Measurements from ENCODE around the gene CAPN10.

The CAPN10 gene

GRCh38 chr2:240566203-240567136 lies 20.1 kb upstream of the CAPN10 start:
- Histone ChIP-seq H3K27ac (0 out of 2 replicates have a peak overlapping the region, but pooled peaks have one; percentile 37), H3K9me3 (ENCODE audit: low read depth, low read length) (no peaks in the 10 kb centered on the region), H3K36me3 (ENCODE audit: insufficient read depth, low read length) (no peaks in the 10 kb centered on the region), H3K4me3 (peak overlapping the region; percentile 91), H3K9ac (ENCODE audit: insufficient read length) (peak overlapping the region; percentile 63)
- no peak for DNase-seq (ENCODE audit: low read depth, low spot score)
- TF ChIP-seq EZH2 (IDR thresholded peaks at IDR 0.05), result no peak
- peak; percentile 74 for TF ChIP-seq POLR2AphosphoS5 (IDR thresholded peaks at IDR 0.05; ENCODE audit: borderline replicate concordance, low read depth, low read length)

- Histone ChIP-seq H3K27ac (no peak overlapping the region), H3K36me3 (ENCODE audit: insufficient read depth, low read length) (no peaks in the 10 kb centered on the region), H3K9ac (ENCODE audit: insufficient read length) (peak overlapping the region; percentile 77), H3K9me3 (ENCODE audit: low read depth, low read length) (no peaks in the 10 kb centered on the region), H3K4me3 (peak overlapping the region; percentile 91)
- TF ChIP-seq EZH2 (IDR thresholded peaks at IDR 0.05) (no peak), POLR2AphosphoS5 (IDR thresholded peaks at IDR 0.05; ENCODE audit: borderline replicate concordance, low read depth, low read length) (no peak), FOXP2 (optimal IDR thresholded peaks at IDR 0.05; ENCODE audit: control extremely low read depth, extremely low read length, insufficient read depth) (no peak)
- no peak for DNase-seq (ENCODE audit: low read depth, low spot score)
These were observed 19.2 kb upstream of the CAPN10 start for GRCh38 chr2:240567137-240567871.

DNA sequence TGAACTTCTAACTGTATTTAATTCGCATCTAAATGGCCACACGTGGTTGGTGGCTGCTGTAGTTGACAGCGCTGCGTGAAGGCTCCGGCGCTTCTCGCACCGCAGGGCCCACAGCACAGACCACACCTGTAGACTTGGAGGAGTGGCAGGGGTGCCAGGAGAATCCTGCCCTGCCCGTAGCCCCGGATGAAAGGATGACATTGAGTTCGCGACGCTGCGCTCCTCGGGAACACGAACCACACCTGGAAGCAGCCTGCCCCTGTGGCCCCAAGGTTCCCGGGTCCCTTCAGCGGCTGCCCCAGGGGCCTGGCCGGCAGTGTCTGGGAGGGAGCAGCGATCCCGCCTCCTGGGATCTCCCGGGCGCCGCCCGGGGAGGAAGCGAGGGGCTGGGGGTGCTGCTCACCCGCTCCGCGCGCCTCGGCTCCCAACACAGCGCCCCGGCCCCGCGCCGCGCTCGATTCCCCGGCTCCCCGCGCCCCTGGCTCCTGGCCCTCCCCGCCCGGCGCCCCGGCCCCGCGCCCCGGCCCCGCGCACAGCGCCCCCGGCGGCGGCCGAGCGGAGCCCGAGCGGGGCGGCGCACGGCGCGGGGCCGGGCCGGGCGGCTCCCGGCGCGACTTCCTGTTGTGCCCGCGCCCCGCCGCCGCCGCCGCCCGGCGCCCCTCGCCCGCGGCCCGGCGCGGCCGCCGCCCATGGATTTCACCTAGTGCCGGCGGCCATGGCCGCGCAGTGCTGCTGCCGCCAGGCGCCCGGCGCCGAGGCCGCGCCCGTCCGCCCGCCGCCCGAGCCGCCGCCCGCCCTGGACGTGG lies 18.5 kb upstream of the CAPN10 start, which contains the start of gene RNPEPL1:
TSS of gene RNPEPL1 (plus strand) at position 613 of the 806 bp plus-strand sequence. CDS start at position 716, 103 bp downstream.
- no peak within 1 kb of the TSS for H3K27ac ChIP-seq
- no peaks in the 10 kb centered on the region for H3K36me3 ChIP-seq (ENCODE audit: insufficient read depth, low read length)
- peak within 1 kb of the TSS; percentile 77 for H3K9ac ChIP-seq (ENCODE audit: insufficient read length)
- H3K9me3 ChIP-seq (ENCODE audit: low read depth, low read length), result no peaks in the 10 kb centered on the region
- H3K4me3 ChIP-seq, result peak within 1 kb of the TSS; percentile 91
- TF ChIP-seq EZH2 (IDR thresholded peaks at IDR 0.05), result no peak
- no peak for TF ChIP-seq FOXP2 (optimal IDR thresholded peaks at IDR 0.05; ENCODE audit: control extremely low read depth, extremely low read length, insufficient read depth)
- no peak for TF ChIP-seq POLR2AphosphoS5 (IDR thresholded peaks at IDR 0.05; ENCODE audit: borderline replicate concordance, low read depth, low read length)
- DNase-seq (ENCODE audit: low read depth, low spot score), result no peak

DNA sequence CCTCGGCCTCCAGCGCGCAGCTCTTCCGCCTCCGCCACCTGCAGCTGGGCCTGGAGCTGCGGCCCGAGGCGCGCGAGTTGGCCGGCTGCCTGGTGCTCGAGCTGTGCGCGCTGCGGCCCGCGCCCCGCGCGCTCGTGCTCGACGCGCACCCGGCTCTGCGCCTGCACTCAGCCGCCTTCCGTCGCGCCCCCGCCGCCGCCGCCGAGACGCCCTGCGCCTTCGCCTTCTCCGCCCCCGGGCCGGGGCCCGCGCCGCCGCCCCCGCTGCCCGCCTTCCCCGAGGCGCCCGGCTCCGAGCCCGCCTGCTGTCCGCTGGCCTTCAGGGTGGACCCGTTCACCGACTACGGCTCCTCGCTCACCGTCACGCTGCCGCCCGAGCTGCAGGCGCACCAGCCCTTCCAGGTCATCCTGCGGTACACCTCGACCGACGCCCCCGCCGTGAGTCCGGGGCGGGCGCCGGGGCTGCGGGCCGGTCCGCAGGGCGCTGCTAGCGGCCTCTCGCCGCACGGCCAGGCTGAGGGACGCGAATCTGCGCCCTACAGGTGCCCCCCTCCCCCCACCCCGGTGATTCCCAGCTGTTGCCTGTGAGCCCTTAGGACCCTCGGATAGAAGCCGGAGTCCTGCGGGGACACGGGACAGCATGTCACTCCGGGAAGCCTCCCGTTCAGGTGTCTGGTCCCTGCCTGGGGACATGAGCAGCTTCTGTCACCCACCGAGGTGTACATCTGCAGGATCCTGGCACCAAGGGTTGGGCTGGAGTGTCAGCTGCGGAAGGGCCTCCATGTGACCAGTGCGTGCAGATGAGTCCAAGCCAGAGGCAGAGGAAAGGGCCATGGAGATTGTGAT lies 17.6 kb upstream of the CAPN10 start:
- H3K36me3 ChIP-seq (ENCODE audit: insufficient read depth, low read length), result no peaks in the 10 kb centered on the region
- peak overlapping the region; percentile 69 for H3K9ac ChIP-seq (ENCODE audit: insufficient read length)
- no peak for DNase-seq (ENCODE audit: low read depth, low spot score)
- H3K4me3 ChIP-seq, result peak overlapping the region; percentile 82
- H3K9me3 ChIP-seq (ENCODE audit: low read depth, low read length), result no peaks in the 10 kb centered on the region
- no peak for TF ChIP-seq EZH2 (IDR thresholded peaks at IDR 0.05)
- no peak for TF ChIP-seq FOXP2 (optimal IDR thresholded peaks at IDR 0.05; ENCODE audit: control extremely low read depth, extremely low read length, insufficient read depth)
- no peak for TF ChIP-seq POLR2AphosphoS5 (IDR thresholded peaks at IDR 0.05; ENCODE audit: borderline replicate concordance, low read depth, low read length)
- H3K27ac ChIP-seq, result no peak overlapping the region

DNA sequence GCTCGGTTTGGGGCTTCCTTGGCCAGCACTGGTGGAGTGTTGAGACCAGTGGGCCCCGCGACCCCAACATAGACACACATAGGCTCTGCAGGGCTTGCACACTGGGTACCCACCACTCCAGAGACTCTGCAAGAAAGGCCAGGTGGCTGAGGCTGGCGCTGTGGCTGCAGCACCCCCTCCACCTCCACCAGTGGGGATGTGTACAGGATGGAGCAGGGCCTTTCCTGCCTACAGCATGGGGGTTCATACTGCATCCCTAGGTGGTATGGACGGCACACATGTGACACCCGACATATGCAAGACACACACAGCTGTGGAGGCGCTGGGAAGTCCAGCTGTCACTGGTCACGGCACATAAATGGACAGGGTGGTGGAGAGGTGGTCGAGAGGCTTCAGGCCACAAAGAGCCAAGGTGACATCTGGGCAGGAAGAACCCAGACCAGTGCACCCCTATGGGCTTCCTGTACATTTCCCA lies 17.0 kb upstream of the CAPN10 start:
- H3K27ac ChIP-seq, result no peak overlapping the region
- DNase-seq (ENCODE audit: low read depth, low spot score), result no peak
- no peak for TF ChIP-seq EZH2 (IDR thresholded peaks at IDR 0.05)
- TF ChIP-seq FOXP2 (optimal IDR thresholded peaks at IDR 0.05; ENCODE audit: control extremely low read depth, extremely low read length, insufficient read depth), result no peak
- TF ChIP-seq POLR2AphosphoS5 (IDR thresholded peaks at IDR 0.05; ENCODE audit: borderline replicate concordance, low read depth, low read length), result no peak

GRCh38 chr2:240569998-240570530 lies 16.5 kb upstream of the CAPN10 start:
- Histone ChIP-seq H3K4me3 (no peak overlapping the region), H3K9ac (ENCODE audit: insufficient read length) (no peak overlapping the region), H3K36me3 (ENCODE audit: insufficient read depth, low read length) (no peaks in the 10 kb centered on the region), H3K27ac (no peak overlapping the region), H3K9me3 (ENCODE audit: low read depth, low read length) (no peaks in the 10 kb centered on the region)
- no peak for DNase-seq (ENCODE audit: low read depth, low spot score)
- TF ChIP-seq FOXP2 (optimal IDR thresholded peaks at IDR 0.05; ENCODE audit: control extremely low read depth, extremely low read length, insufficient read depth) (no peak), EZH2 (IDR thresholded peaks at IDR 0.05) (no peak)

More for the DNA sequence above, 17.0 kb upstream of the CAPN10 start:
- H3K9ac ChIP-seq (ENCODE audit: insufficient read length), result no peak overlapping the region
- H3K36me3 ChIP-seq (ENCODE audit: insufficient read depth, low read length), result no peaks in the 10 kb centered on the region
- no peaks in the 10 kb centered on the region for H3K9me3 ChIP-seq (ENCODE audit: low read depth, low read length)
- peak overlapping the region; percentile 82 for H3K4me3 ChIP-seq
